Measurements from ENCODE around the gene PAX1.

The PAX1 gene

GRCh38 chr20:21670981-21671380, 34.5 kb upstream of the PAX1 start:
- H3K4me3 ChIP-seq (ENCODE audit: low read length), result no peak overlapping the region
- TF ChIP-seq, protein P1, sequence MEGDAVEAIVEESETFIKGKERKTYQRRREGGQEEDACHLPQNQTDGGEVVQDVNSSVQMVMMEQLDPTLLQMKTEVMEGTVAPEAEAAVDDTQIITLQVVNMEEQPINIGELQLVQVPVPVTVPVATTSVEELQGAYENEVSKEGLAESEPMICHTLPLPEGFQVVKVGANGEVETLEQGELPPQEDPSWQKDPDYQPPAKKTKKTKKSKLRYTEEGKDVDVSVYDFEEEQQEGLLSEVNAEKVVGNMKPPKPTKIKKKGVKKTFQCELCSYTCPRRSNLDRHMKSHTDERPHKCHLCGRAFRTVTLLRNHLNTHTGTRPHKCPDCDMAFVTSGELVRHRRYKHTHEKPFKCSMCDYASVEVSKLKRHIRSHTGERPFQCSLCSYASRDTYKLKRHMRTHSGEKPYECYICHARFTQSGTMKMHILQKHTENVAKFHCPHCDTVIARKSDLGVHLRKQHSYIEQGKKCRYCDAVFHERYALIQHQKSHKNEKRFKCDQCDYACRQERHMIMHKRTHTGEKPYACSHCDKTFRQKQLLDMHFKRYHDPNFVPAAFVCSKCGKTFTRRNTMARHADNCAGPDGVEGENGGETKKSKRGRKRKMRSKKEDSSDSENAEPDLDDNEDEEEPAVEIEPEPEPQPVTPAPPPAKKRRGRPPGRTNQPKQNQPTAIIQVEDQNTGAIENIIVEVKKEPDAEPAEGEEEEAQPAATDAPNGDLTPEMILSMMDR (conservative IDR thresholded peaks at IDR 0.05; ENCODE audit: low read length), result no peak
- DNase-seq (ENCODE audit: low read depth), result no peak

DNA sequence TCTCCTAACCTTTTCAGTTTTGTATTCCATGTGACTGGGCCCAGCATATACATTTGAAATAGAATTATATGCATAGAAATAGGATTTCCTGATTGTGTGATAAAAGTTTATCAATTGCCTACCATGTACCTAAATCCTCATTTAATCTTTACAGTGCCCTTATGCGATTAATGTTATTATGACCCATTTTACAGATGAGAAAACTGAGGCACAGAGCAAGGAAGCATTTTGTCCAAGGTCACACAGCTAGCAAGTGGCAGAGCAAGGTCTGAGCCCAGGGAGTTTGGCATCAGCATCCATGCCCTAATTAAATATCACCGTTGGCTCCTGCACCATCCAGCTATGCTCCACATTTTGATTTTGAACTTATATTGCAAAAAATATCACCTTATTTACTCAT, 28.2 kb upstream of the PAX1 start:
- TF ChIP-seq, protein P1 (conservative IDR thresholded peaks at IDR 0.05; ENCODE audit: low read length), result no peak
- DNase-seq (ENCODE audit: low read depth), result no peak

DNA sequence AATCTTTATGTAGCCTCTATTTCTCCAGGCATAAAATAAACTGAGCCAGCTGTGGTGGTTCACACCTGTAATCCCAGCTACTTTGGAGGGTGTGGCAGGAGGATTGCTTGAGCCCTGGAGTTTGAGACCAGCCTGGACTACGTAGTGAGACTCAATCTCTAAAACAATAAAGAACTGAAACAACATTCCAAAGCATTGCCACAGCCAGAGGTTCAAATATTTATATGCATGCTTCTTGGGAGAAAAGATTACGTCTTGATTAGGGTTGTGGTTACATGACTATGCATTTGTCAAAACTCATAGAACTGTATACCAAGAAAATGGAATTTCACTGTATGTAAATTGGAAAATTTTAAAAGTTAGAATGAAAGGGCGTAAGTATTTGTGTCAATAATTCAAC, 27.7 kb upstream of the PAX1 start:
- H3K4me3 ChIP-seq (ENCODE audit: low read length), result no peak overlapping the region
- TF ChIP-seq, protein P1 (conservative IDR thresholded peaks at IDR 0.05; ENCODE audit: low read length), result no peak
- DNase-seq (ENCODE audit: low read depth), result no peak

More for the DNA sequence above, 28.2 kb upstream of the PAX1 start:
- no peak overlapping the region for H3K4me3 ChIP-seq (ENCODE audit: low read length)

- TF ChIP-seq, protein P1 (conservative IDR thresholded peaks at IDR 0.05; ENCODE audit: low read length), result no peak
- DNase-seq (ENCODE audit: low read depth), result peak; percentile 33
- peak overlapping the region; percentile 29 for H3K4me3 ChIP-seq (ENCODE audit: low read length)
These were observed 24.1 kb upstream of the PAX1 start for GRCh38 chr20:21681234-21681921.

- H3K4me3 ChIP-seq (ENCODE audit: low read length), result peak overlapping the region; percentile 29
- no peak for DNase-seq (ENCODE audit: low read depth)
- TF ChIP-seq, protein P1 (conservative IDR thresholded peaks at IDR 0.05; ENCODE audit: low read length), result no peak
These were observed 23.5 kb upstream of the PAX1 start for GRCh38 chr20:21681922-21682318.

- H3K4me3 ChIP-seq (ENCODE audit: low read length), result no peak overlapping the region
- peak; percentile 7 for DNase-seq (ENCODE audit: low read depth)
- TF ChIP-seq, protein P1 (conservative IDR thresholded peaks at IDR 0.05; ENCODE audit: low read length), result no peak
These were observed 22.9 kb upstream of the PAX1 start for GRCh38 chr20:21682521-21682954.

GRCh38 chr20:21684671-21685070, 20.8 kb upstream of the PAX1 start:
- TF ChIP-seq, protein P1 (conservative IDR thresholded peaks at IDR 0.05; ENCODE audit: low read length), result no peak
- DNase-seq (ENCODE audit: low read depth), result no peak

More at GRCh38 chr20:21684671-21685070, 20.8 kb upstream of the PAX1 start:
- H3K4me3 ChIP-seq (ENCODE audit: low read length), result no peak overlapping the region

Measured in AG10803 (cell line).